Measurements from ENCODE around the gene NODAL.
A peak's percentile ranks its signal among the peaks of the same experiment; 100 is the strongest.

NODAL gene

DNA sequence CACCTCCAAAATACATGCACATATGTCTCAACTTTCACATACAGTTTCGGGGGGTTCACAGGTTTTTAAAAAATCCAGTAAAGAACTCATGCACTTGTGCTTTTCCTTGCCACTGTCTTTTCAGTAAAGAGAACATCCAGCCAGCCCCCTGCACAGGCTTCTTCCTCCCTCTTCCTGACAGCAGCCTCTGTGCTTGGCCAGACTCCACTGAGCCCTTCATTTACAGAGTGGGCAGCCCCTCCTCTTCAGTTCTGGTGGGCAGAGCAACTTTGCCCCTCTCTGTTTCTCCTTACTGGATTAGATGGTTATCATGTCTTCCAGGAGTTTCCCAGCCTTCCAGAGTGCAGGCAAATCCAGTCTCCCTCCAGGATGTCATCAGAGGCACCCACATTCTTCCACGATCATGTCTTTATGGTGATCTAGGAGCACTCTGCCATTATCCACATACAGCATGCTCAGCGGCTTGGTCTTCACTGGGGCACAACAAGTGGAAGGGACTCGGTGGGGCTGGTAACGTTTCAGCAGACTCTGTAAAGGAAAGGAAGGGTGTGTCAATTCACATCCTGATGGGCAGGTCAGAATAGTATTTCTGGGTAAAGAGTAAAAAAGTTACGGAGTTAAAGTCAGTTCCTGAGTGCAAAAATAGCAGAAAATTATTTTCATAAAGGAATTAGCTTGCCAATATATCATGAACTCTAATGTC is 8.8 kb downstream of the NODAL start:
- no peak for DNase-seq

DNA sequence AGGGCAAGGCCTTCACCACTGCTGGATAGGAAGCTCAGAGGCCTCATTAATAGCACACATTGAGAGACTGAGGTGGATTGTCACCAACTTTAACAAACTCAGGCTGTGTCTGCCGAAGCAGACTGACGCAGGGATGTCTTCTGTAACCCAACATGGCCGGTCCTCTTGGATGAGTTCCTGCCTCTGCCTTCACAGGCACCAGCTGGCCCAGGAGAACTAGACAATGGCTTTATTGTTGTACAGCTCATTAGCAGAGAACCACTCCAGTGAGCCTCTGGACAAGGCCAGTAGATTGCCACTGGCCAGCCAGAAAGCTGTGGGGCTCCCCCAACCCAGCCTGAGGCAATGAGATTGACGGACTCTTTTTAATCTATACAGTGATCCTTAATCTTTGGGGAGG is 9.4 kb downstream of the NODAL start:
- DNase-seq = no peak

DNA sequence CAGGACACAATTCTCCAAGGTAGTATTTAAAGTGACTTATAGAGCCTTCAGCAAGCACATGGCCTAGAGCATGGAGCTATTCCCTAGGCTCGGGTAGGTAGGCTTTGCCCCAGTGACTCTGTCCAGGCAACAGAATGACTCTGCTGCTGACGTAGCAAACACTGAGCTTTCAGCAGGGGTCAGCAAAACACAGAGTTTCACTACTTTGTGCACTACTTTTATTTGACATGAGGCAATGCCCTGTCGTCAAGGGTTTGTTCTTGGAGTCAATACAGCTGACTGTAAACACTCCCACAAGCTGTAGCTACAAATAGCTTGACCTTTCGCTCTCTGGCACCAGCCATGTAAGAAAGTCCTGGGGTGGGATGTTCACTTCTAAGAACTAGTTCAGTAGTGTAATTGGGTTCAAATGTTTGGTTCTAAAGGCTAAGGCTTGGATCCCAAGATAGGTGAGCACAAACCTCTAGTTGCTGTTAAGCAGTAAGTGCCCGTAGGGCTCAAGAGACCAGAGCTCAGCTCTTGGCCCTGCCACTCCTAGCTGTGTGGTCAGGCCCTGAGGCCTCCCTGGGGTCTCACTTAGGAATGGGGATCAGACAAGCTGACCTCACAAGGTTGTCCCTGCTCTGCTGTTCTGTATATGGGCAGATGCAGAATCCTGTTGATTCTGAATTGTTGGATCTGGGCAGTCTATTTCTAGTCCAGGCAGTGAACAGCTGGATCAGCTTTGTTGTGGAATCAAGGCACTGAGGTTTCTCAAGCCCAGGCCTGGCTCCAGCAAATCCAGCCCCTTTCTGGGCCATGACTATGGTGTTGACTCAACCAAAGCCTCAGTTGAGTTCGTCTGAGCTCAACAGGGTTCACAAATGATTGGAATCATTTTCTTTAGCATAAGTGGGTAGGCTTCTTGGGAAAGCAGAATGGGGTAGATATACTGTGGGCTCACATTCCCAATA is 10.7 kb downstream of the NODAL start:
- no peak for DNase-seq

DNA sequence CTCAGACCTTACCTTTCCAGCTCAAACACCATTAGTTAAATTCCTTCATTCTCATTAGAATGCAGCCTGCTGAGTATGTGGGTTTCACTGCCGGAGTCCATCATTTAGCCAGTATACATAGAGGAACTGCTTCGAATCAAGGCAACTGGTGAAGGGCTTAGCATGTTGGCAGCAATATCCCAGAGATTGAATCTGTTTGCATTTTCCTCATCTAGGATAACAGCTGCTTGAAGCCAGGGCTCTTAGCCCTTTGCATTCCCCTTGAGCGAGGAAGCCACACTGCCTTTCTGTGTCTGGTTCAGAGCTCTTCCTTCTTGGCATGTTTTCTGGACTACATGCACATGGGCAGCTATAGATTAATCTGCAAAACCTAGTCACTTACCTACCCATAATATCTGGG is 14.7 kb downstream of the NODAL start:
- DNase-seq = no peak

DNA sequence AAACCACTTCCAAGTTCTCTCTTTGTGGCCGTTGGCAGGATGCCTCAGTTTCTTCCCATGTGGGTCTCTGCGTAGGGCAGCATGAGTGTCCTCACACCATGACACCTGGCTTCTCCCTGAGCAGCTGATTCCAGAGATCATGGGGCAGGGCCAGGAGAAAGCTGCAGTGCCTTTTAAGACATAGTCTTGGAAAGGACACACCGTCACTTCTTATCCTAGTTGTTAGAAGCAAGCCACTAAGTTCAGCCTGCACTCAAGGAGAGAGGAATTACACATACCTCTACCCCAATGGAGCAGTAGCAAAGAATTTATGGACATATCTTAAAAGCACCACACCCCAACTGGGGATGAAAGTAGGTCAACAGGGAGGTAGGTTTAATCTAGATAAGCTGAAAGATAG is 16.4 kb downstream of the NODAL start:
- no peak for DNase-seq

DNA sequence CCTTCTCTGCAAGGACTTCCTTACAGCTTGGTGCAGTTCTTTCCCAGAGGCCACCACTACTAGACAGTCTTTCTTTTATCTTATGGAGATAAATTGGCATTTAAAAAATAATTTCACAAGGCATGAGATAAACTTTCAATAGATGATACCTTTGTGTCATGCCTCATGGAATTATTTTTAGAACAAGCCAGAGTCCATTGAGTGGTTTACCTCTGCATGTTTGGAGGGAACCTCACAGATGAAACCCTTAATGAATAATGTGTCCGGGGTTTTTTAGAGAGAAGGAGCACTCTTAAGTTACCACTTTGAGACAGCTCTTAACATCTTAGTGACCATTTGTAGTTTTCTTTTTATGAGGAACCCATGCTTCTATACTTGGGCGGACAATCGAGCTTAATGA is 17.2 kb downstream of the NODAL start:
- no peak for DNase-seq

DNA sequence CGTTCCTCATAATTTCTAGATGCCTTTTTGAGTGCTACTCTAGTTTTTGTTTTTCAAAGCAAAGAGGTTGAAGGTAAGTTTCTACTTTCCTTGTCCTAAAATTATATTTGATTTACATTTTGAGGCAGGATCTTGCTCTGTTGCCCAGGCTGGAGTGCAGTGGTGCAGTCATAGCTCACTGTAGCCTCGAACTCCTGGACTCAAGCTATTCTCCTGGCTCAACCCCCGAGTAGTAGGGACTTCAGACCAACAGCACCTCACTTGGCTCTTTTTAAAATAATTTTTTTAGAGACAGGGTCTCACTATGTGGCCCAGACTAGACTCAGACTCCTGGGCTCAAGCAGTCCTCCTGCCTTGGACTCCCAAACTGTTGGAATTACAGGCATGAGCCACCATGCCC is 22.8 kb downstream of the NODAL start:
- DNase-seq = no peak

DNA sequence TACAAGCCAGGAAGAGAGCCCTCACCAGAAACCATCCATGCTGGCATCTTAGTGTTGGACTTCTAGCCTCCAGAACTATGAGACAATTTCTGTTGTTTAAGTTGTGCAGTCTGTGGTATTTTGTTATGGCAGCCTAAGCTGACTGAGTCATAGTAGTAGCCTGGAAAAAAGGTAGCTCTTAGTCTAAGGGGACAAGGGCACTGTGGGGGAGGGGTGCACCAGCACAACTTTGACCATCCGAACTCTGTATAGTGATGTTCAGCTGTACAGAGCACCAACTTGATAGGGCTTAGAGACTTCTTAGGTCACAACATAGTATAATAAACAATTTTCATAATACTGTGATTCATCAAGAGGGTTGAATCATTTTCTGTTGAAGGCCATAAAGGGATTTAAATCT is 23.3 kb downstream of the NODAL start:
- DNase-seq = no peak

DNA sequence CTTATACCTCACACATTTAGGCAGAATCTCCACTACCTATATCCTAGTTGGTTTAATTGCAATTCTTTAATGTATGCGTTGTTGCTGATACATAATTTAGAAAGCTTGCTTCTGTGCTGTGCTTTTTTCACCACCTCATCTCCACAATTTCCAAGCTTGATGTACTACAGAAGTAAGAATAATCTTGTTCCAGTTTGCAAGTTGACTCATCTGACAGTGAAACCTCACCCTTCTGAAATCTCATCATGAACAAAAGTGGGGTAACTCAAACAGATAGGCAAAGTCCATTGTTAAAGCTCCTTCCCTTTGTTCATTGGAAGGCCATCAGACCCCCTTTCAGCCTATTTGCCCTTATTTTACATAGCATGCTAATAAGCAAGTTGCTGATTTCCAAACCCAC is 23.9 kb downstream of the NODAL start:
- no peak for DNase-seq

DNA sequence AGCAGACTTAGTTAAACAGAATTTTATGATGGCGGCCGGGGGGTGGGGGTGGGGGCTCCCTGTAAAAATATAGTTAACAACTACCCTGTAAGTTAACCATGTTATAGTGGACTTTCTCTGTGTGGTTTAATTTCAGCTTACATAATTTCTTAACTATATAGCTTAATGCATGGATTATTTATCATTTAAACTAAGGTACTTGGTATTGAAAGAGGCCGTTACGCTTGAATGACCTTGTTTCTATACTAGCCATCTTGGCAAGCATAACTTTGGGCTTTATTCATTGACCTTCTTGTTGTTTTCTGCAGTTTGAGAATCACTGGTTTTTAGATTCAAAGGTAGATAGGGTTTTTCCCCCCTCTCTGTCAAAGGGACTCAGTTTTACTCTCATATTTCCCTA is 29.1 kb downstream of the NODAL start:
- no peak for DNase-seq

DNA sequence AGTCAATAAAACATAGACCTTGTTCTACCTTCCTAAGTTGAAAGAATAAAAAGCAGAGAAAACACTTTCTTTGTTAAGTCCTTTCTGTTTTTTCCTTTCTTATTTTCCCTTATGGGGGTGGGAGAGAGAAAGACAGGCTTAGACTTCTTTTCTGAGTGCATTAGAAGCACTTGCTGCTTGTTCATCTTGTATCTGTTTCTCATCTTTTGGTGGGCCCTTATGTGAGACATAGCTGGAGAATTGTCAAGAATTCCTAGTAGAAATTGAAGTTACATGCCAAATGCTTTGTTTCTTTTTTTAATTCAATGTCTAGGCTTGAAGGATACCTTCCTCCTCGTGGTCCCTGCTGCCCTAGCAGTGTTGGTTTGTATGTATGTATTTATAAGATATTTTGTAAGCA is 30.9 kb downstream of the NODAL start:
- no peak for DNase-seq

DNA sequence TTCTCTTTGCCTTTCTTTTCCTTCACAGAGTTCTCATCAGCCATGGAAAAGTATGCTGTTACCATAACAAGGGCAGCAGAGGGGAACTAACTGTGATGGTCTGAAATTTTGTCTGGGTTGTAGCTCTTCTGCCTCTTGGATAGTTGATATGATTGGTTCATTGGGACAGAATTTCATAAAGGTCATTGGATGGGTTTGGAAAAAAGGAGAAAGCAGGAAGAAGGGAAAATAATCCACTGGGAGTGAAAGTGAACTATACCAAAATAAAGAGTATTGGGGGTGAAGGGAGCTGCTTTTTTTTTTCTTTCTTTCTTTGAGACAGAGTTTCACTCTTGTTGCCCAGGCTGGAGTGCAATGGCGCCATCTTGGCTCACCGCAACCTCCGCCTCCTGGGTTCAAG is 31.7 kb downstream of the NODAL start:
- no peak for DNase-seq

DNA sequence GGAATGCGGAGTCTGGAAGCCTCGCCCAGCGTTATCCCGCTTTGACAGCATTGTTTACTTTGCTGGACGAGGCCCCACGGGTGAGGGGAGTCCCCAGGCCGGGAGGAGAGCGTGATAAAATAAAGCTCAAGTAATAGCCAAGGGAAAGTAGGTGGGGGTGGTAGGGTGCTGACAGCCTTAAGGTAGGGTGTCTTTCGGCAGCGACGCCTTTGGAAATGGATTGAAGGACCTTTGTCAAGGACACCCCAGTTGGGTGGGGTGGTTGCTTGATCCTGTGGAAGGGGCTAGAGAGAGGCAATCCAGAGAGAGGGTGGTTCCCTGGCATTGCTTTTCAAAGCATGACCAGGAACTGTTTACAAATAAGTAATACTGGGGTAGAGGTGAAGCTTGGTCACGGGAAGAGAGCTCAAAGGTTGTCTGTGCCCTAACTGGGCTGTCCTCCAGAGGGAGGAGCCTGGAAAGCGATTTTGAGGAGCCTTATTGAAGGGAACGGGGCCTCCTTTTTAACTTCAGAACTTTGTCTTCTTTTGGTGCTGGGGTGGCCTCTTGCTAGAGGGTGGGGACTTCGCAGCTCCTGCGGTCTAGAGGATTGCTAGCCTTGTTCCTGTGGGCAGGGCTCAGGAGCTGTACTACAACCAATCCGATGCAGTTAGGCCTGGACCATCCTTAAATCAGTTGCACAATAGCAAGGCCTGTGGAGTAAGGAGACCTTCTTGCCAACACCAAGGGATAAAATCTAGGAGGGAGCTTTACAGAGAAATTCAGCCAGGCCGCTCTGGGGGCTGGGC is 36.2 kb downstream of the NODAL start:
- DNase-seq = peak; percentile 34

DNA sequence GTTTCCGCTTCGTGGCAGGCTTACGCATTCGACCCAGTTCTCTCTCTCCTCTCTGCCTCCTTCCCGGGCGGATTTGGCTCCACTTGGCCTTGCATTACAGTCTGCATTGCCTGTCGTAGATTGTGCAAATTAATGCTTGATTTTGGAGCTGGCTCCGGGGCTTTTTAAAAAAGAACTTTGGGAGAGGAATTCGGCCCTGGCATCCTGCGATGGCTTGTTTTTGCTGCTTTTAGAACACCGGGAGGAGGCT is 36.8 kb downstream of the NODAL start:
- DNase-seq = no peak

DNA sequence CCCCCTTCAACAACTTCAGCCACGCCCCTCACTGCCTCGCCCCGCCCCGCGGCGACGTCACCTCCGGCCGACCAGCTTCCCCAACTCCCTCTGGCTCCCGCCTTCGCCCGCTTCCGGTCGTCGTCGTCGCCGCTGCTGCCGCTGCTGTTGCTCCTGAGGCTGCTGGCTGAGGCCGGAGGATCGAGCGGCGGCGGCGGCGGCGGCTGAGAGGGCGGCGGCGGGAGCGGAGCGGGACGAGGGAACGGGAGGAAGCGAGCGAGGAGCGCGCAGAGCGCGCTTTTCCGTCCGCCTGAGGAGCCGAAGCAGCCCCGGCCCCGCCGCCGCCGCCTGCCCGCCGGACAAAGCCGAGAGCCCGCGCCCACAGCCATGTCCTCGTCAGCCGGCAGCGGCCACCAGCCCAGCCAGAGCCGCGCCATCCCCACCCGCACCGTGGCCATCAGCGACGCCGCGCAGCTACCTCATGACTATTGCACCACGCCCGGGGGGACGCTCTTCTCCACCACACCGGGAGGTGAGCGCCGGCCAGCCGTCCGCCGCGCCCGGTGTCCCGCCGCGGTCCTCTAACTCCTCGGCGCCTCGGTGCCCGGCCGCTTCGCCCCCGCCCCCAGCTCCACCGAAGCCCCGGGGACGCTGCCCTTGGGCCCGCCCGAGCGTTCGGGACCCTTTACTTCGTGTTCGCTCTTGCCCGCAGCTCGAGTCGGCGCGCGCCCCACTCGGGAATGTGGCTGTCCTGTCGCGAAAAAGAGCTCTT is 37.3 kb downstream of the NODAL start, which contains the start of gene EIF4EBP2:
Gene EIF4EBP2, plus strand, starts transcription at position 110 of the 751 bp plus-strand sequence. Its CDS starts 257 bp downstream, at position 367.
- peak; percentile 79 for DNase-seq

DNA sequence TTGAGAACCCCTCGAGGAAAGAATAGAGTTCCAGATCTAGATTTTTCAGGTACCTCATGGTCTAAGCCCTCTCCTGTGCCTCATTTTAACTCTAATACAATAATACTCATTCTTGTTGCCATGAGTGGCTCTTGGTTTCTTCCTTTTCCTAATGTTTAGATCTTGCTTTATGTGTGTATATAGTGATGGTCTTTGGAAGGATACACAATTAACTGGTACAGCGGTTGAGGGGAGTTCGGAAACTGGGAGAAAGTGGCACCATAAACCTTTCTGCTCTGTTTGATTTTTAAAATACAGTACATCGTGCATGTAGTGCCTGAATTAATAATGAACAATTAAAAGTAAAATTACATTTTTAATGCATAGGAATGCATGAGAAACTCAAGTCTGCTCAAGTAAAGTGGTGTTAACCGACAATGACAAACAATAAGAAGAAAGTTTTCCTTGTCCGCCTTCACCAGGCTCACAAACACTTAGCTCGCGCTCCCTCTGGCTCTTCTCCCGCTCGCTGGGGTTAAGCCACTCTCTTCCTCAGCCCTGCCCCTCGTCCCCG is 37.9 kb downstream of the NODAL start:
- DNase-seq = no peak

DNA sequence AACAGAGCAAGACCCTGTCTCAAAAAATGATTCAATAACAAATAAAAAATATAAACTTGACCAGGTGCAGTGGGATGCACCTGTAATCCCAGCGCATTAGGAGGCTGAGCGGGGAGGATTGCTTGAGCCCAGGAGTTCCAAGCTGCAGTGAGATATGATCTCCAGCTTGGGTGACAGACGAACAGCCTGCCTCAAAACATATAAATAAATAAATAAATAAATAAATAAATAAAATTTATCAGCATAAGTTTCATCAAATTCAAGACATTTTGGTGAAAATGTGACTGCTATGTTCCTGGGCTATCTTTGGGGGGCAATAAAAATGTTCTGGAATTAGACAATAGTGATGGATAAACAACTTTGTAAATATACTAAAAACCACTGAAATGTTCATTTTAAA is 42.3 kb downstream of the NODAL start:
- DNase-seq = no peak

DNA sequence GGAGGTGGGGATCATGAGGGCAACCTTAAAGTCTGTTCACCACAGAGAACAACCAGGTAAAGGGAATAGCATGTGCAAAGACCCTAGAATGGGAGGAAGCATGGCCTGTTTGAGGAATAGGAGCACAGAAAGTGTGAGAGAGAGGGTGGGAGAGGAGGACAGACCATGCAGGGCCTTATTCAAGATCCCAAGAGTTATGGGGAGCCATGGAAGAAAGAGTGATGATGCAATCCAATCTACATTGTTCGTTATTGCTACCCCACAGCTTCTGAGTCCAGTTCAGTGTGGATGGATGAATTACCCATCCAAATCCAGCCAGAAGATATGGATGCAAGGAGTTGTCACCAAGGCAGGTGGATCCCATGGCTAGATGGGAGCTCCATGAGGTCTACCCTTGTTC is 45.3 kb downstream of the NODAL start:
- no peak for DNase-seq

DNA sequence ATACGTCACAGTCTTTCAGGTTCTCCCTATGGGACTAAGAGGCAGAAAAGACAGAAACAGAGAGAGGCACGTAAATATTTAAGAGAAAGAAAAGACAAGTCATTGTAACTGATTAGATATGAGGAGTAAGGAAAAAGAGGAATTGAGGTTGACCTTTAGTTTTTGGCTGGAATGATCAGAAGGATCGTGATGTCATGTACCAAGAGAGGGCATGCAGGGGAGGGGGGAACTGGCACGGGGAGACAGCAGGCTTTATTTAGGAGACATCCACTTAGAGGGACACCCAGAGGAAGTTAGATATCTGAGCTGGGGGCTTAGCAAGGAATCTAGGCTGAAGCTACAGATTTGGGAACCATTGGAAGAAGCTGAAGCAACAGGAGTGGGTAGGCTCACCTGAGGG is 49.8 kb downstream of the NODAL start:
- DNase-seq = no peak

Measured in NCI-H2227 treated with DMSO at 0.1 percent for 48 hours (cell line).